GM12864 (cell line): ENCODE data around the gene GCSAML.
"Not testable (repeated sequence)": the region's sequence is repeated elsewhere in the genome, so short reads cannot be mapped to it uniquely, and the experiment has no call there.

ENCODE experiments used
- DNase-seq: peaks from one replicate; pipeline ENCODE4 v3.0.0-alpha.2; 2011; ENCODE audit warnings: low read depth
- H3K4me3 ChIP-seq: 2 replicates; pipeline ENCODE4 v1.5.1; 2011; ENCODE audit warnings: mild to moderate bottlenecking, low read depth, low read length, control low read depth
- CTCF ChIP-seq: IDR thresholded peaks from 2 replicates; pipeline ENCODE4 v1.5.1; 2011; ENCODE audit warnings: low read depth, mild to moderate bottlenecking, moderate library complexity, low read length, control low read depth, inconsistent platforms; ENCODE audit errors: missing control alignments

Gene GCSAML

GRCh38 chr1:247548769-247549182, at the start of gene GCSAML:
Gene GCSAML (plus strand): TSS chr1:247549134. CDS start chr1:247549192, 58 bp downstream.
- no peak within 1 kb of the TSS for H3K4me3 ChIP-seq
- TF ChIP-seq CTCF, result no peak
- DNase-seq, result no peak

GRCh38 chr1:247500865-247501264, 48.1 kb upstream of the GCSAML start:
- no peak for TF ChIP-seq CTCF
- no peak for DNase-seq
- no peak overlapping the region for H3K4me3 ChIP-seq

- no peak for TF ChIP-seq CTCF
- no peak for DNase-seq
- H3K4me3 ChIP-seq, result no peak overlapping the region
Measured at GRCh38 chr1:247506831-247507230, 42.1 kb upstream of the GCSAML start.

- DNase-seq, result no peak
- no peak overlapping the region for H3K4me3 ChIP-seq
- TF ChIP-seq CTCF, result no peak
Measured at GRCh38 chr1:247517795-247518612, 30.9 kb upstream of the GCSAML start.

GRCh38 chr1:247518613-247518891, 30.4 kb upstream of the GCSAML start:
- no peak for DNase-seq
- no peak for TF ChIP-seq CTCF

GRCh38 chr1:247521886-247522285, 27.0 kb upstream of the GCSAML start:
- not testable (repeated sequence) for DNase-seq, H3K4me3 ChIP-seq

More at GRCh38 chr1:247518613-247518891, 30.4 kb upstream of the GCSAML start:
- H3K4me3 ChIP-seq, result no peak overlapping the region

- DNase-seq, result no peak
- no peak for TF ChIP-seq CTCF
- no peak overlapping the region for H3K4me3 ChIP-seq
Measured at GRCh38 chr1:247528812-247529474, 20.0 kb upstream of the GCSAML start.
